SU-DHL-6 (cell line): ENCODE measurements around the gene TMEM131L.

Source experiments
- H2AFZ ChIP-seq: fragments of 200-600 bp; sonication (generic); 2 replicates; pipeline ENCODE4 v1.6.1; 2014; ENCODE audit warnings: low read depth, mild to moderate bottlenecking, moderate library complexity, mixed read lengths, antibody characterized with exemption, low read length; ENCODE audit not compliant: severe bottlenecking
- H3F3A ChIP-seq: fragments of 200-600 bp; shearing (Covaris generic); 2 replicates; pipeline ENCODE4 v1.6.0; 2016; ENCODE audit warnings: antibody characterized with exemption, mild to moderate bottlenecking; ENCODE audit not compliant: insufficient read depth
- H3K27ac ChIP-seq: fragments of 200-600 bp; sonication (generic); 2 replicates; pipeline ENCODE4 v1.5.1; 2016; ENCODE audit warnings: low read depth, mild to moderate bottlenecking, low read length, moderate library complexity, mixed read lengths
- H3K27me3 ChIP-seq: fragments of 200-600 bp; sonication (generic), shearing (Covaris generic); 2 replicates; pipeline ENCODE4 v1.6.0; 2014; ENCODE audit warnings: mild to moderate bottlenecking, low read length
- H3K36me3 ChIP-seq: fragments of 200-600 bp; sonication (generic); 2 replicates; pipeline ENCODE4 v1.6.1; 2014; ENCODE audit warnings: mild to moderate bottlenecking, low read length, mixed read lengths
- H3K4me2 ChIP-seq: fragments of 300-600, 200-600 bp; shearing (Covaris generic), sonication (generic); 2 replicates; pipeline ENCODE4 v1.6.0; 2014; ENCODE audit warnings: low read length, low read depth, mild to moderate bottlenecking; ENCODE audit not compliant: poor library complexity, severe bottlenecking
- H3K4me3 ChIP-seq: fragments of 200-600 bp; sonication (generic); 2 replicates; pipeline ENCODE4 v1.5.1; 2014; ENCODE audit warnings: antibody characterized with exemption, low read length, mild to moderate bottlenecking, mixed read lengths; ENCODE audit not compliant: insufficient read depth, poor library complexity, severe bottlenecking
- H3K79me2 ChIP-seq: fragments of 200-600 bp; sonication (generic); 2 replicates; pipeline ENCODE4 v1.6.1; 2014; ENCODE audit warnings: mild to moderate bottlenecking, low read length, moderate library complexity; ENCODE audit not compliant: insufficient read depth
- H3K9ac ChIP-seq: fragments of 200-600 bp; sonication (generic); 2 replicates; pipeline ENCODE4 v1.7.0; 2014; ENCODE audit warnings: mild to moderate bottlenecking, low read length
- H3K9me2 ChIP-seq: fragments of 200-600 bp; sonication (generic); replicated peaks from 2 replicates; pipeline ENCODE4 v1.6.1; 2014; ENCODE audit warnings: low read length; ENCODE audit not compliant: insufficient read depth
- H3K9me3 ChIP-seq: fragments of 200-600 bp; sonication (generic); 2 replicates; pipeline ENCODE4 v1.6.1; 2014; ENCODE audit warnings: low read length, mixed read lengths; ENCODE audit not compliant: insufficient read depth
- H4K20me1 ChIP-seq: fragments of 200-600 bp; sonication (generic); 2 replicates; pipeline ENCODE4 v1.6.1; 2014; ENCODE audit warnings: low read depth, mild to moderate bottlenecking, antibody characterized with exemption, low read length, moderate library complexity, mixed read lengths
- EZH2phosphoT487 ChIP-seq: fragments of 200-600 bp; sonication (generic), shearing (Covaris generic); conservative IDR thresholded peaks from 2 replicates; pipeline ENCODE4 v1.6.1; 2018; ENCODE audit warnings: mild to moderate bottlenecking, antibody characterized with exemption, low read length, moderate library complexity, mixed read lengths
- TF ChIP-seq, protein P1 (sequence below): fragments of 200-600 bp; sonication (generic); IDR thresholded peaks from one replicate; pipeline ENCODE4 v1.5.1; 2017; ENCODE audit warnings: antibody characterized with exemption, mild to moderate bottlenecking, low read length, moderate library complexity; ENCODE audit not compliant: insufficient read depth, poor library complexity, severe bottlenecking

Gene TMEM131L

DNA sequence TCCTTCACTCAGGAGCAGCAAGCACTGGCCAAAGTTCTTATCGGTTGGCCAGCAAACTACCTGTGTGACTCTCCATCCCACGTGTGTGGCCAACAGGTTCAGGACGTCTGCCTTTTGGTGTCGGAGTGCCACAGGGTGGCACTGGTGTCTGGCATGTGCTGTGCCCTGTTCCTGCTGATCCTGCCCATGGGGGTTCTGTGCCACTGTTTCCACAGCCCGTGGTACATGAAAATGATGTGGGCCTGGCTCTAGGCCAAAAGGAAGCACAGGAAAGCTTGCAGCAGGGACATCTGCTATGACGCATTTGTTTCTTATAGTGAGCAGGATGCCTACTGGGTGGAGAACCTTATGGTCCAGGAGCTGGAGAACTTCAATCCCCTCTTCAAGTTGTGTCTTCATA lies 213.3 kb downstream of the TMEM131L start:
- Histone ChIP-seq H3K9me2 (no peaks in the 10 kb centered on the region), H3K27ac (no peak overlapping the region), H3F3A (no peaks in the 10 kb centered on the region), H3K4me3 (no peak overlapping the region), H3K4me2 (no peak overlapping the region), H4K20me1 (no peaks in the 10 kb centered on the region), H2AFZ (no peak overlapping the region), H3K27me3 (no peaks in the 10 kb centered on the region), H3K9me3 (no peaks in the 10 kb centered on the region), H3K36me3 (no peaks in the 10 kb centered on the region), H3K9ac (no peak overlapping the region), H3K79me2 (no peaks in the 10 kb centered on the region)
- no peak for TF ChIP-seq EZH2phosphoT487
- TF ChIP-seq, protein P1, sequence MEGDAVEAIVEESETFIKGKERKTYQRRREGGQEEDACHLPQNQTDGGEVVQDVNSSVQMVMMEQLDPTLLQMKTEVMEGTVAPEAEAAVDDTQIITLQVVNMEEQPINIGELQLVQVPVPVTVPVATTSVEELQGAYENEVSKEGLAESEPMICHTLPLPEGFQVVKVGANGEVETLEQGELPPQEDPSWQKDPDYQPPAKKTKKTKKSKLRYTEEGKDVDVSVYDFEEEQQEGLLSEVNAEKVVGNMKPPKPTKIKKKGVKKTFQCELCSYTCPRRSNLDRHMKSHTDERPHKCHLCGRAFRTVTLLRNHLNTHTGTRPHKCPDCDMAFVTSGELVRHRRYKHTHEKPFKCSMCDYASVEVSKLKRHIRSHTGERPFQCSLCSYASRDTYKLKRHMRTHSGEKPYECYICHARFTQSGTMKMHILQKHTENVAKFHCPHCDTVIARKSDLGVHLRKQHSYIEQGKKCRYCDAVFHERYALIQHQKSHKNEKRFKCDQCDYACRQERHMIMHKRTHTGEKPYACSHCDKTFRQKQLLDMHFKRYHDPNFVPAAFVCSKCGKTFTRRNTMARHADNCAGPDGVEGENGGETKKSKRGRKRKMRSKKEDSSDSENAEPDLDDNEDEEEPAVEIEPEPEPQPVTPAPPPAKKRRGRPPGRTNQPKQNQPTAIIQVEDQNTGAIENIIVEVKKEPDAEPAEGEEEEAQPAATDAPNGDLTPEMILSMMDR, result no peak

DNA sequence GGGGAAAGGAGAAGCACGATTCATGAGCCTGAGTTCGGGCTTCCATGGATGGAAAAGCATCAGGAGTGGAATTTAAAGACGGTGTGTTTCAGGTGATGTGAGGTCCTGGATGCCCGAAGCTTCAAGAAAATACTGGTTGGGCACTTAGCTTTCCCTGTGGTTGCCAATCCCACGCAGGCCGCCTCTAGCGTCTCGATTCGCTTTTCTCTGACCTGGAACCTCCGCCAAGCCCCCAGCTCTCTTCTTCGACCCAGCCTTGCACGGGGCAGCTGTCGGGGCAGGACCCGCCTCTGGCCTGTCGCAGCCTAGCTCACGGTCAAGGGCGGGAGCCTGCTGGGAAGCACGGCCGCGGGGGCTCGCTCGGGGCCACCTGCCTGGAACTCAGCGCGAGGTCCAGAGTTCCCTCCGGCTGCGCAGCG lies 217.6 kb downstream of the TMEM131L start:
- H3K79me2 ChIP-seq, result no peaks in the 10 kb centered on the region
- H3F3A ChIP-seq, result no peaks in the 10 kb centered on the region
- H4K20me1 ChIP-seq, result no peaks in the 10 kb centered on the region
- H2AFZ ChIP-seq, result no peak overlapping the region
- H3K4me3 ChIP-seq, result no peak overlapping the region
- no peak for TF ChIP-seq EZH2phosphoT487
- TF ChIP-seq, protein P1, result no peak
- no peaks in the 10 kb centered on the region for H3K9me2 ChIP-seq
- H3K27me3 ChIP-seq, result no peaks in the 10 kb centered on the region
- H3K9me3 ChIP-seq, result peaks cover 17% of the 10 kb centered on the region; the same call in 1 of the 2 replicates
- H3K4me2 ChIP-seq, result no peak overlapping the region
- H3K27ac ChIP-seq, result no peak overlapping the region
- no peak overlapping the region for H3K9ac ChIP-seq
- no peaks in the 10 kb centered on the region for H3K36me3 ChIP-seq

DNA sequence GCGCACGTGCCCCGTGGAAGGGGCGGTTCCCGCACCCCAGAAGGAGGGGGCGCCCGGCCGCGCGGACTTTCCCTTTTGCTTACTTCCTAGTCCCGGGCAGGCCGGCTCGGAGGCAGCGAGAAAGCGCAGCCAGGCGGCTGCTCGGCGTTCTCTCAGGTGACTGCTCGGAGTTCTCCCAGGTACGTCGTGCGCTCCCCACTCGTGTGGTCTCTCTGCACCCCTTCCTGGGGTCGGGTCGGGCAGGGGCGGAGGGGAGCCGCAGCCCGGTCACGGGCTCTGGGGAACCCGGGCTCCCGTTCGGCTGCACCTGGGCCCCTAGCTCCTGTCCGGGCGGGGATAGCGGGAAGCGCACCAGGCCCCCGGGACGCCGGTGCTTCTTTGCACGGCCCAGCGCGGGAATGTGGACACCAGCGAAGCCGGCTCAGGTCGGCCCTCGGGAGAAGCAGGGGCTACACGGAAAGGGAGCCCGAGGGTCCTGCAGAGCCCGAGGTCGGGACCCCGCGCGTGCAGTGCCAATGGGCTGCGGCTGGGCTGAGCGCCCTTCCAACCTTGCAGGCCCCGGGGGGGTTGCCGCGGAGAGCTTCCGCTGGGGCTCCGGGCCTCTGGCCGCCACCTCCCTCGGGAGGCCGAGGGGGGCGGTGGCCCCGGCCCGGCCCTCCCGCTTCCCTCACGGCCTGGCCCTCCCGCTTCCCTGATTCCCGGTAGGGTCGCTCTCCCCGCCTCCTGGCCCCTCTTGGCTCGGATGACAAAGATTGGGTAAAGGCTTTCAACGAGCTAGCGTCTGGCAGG lies 218.2 kb downstream of the TMEM131L start, which contains the start of gene TLR2:
TLR2 (plus strand) TSS at position 99 of the 789 bp plus-strand sequence. CDS start 18,628 bp downstream, outside the sequence.
- no peak within 1 kb of the TSS for H3K4me3 ChIP-seq
- no peak within 1 kb of the TSS for H3K4me2 ChIP-seq
- no peak within 1 kb of the TSS for H3K9ac ChIP-seq

More for the DNA sequence above, 218.2 kb downstream of the TMEM131L start, which contains the start of gene TLR2:
- Histone ChIP-seq H3K36me3 (no peaks in the 10 kb centered on the region), H3K79me2 (no peaks in the 10 kb centered on the region), H3K9me2 (no peaks in the 10 kb centered on the region), H3F3A (no peaks in the 10 kb centered on the region), H4K20me1 (no peaks in the 10 kb centered on the region), H3K9me3 (peaks cover 19% of the 10 kb centered on the region; the same call in 1 of the 2 replicates), H2AFZ (no peak within 1 kb of the TSS), H3K27me3 (no peaks in the 10 kb centered on the region), H3K27ac (no peak within 1 kb of the TSS)
- TF ChIP-seq, protein P1, result no peak
- no peak for TF ChIP-seq EZH2phosphoT487
